Hematopoietic multipotent progenitor cell treated with erythropoietin and hydrocortisone succinate and interleukin-3 and kit ligand, for 6 days (in vitro differentiated cells): ENCODE results near the gene PDGFRA.
"Not testable (repeated sequence)": the region's sequence is repeated elsewhere in the genome, so short reads cannot be mapped to it uniquely, and the experiment has no call there.

Experiments used
- DNase-seq: peaks from one replicate; pipeline ENCODE4 v3.0.0-alpha.2; 2015

The PDGFRA gene

GRCh38 chr4:54228056-54228527, 1.0 kb upstream of the PDGFRA start:
- DNase-seq, result peak; percentile 68

- DNase-seq, result no peak
Measured at GRCh38 chr4:54228546-54228945, 547 bp upstream of the PDGFRA start.

- no peak for DNase-seq
Measured at GRCh38 chr4:54229631-54230483, 764 bp downstream of the PDGFRA start.

- no peak for DNase-seq
Measured at GRCh38 chr4:54230484-54231418, 1.7 kb downstream of the PDGFRA start.

- DNase-seq, result no peak
Measured at GRCh38 chr4:54231419-54231767, 2.3 kb downstream of the PDGFRA start.

GRCh38 chr4:54231768-54232688, 2.9 kb downstream of the PDGFRA start:
- DNase-seq, result no peak

GRCh38 chr4:54233277-54233696, 4.2 kb downstream of the PDGFRA start:
- DNase-seq, result peak; percentile 90

- peak; percentile 90 for DNase-seq
Measured at GRCh38 chr4:54233697-54234496, 4.8 kb downstream of the PDGFRA start.

GRCh38 chr4:54234497-54235205, 5.6 kb downstream of the PDGFRA start:
- DNase-seq, result no peak

GRCh38 chr4:54236316-54236715, 7.2 kb downstream of the PDGFRA start:
- not testable (repeated sequence) for DNase-seq

GRCh38 chr4:54237770-54238169, 8.7 kb downstream of the PDGFRA start:
- no peak for DNase-seq

GRCh38 chr4:54238389-54238788, 9.3 kb downstream of the PDGFRA start:
- no peak for DNase-seq

- DNase-seq, result not testable (repeated sequence)
Measured at GRCh38 chr4:54241268-54241823, 12.3 kb downstream of the PDGFRA start.

GRCh38 chr4:54243541-54243940, 14.4 kb downstream of the PDGFRA start:
- DNase-seq, result not testable (repeated sequence)

- not testable (repeated sequence) for DNase-seq
Measured at GRCh38 chr4:54252312-54252711, 23.2 kb downstream of the PDGFRA start.

- DNase-seq, result no peak
Measured at GRCh38 chr4:54254116-54254914, 25.2 kb downstream of the PDGFRA start.

GRCh38 chr4:54254915-54255246, 25.8 kb downstream of the PDGFRA start:
- no peak for DNase-seq

- no peak for DNase-seq
Measured at GRCh38 chr4:54255881-54256280, 26.8 kb downstream of the PDGFRA start.
